ENCODE results near the gene ACTN3.
"Not testable (repeated sequence)": the region's sequence is repeated elsewhere in the genome, so short reads cannot be mapped to it uniquely, and the experiment has no call there.

Gene ACTN3

DNA sequence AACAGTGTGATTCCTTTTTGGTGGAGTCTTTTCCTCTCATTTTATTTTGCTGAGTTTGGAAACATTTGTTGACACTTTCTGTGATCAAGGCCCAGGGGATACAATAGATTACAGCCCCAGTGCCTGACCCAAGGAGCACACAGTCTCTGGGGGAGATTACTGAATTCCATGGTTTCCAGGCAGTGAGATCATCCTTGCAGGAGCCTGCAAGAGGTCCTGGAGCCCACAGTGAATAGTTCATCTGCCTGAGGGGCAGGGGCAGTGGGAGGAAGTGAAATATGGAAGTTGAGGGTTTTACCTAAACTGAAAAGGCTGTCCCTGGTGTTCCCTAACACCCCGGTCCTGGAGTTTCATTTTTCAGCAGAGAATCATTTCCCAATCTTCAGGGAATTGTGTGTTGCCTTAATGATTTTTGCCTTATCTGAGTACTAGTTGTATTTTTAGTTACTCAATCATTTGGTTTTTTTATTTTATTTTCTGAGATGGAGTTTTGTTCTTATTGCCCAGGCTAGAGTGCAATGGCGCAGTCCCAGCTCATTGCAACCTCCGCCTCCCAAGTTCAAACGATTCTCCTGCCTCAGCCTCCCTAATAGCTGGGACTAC lies 54.0 kb downstream of the ACTN3 start:
- DNase-seq (ENCODE audit: low read depth) = no peak

- DNase-seq (ENCODE audit: low read depth) = no peak
Observed at GRCh38 chr11:66603072-66603471, 56.4 kb downstream of the ACTN3 start.

DNA sequence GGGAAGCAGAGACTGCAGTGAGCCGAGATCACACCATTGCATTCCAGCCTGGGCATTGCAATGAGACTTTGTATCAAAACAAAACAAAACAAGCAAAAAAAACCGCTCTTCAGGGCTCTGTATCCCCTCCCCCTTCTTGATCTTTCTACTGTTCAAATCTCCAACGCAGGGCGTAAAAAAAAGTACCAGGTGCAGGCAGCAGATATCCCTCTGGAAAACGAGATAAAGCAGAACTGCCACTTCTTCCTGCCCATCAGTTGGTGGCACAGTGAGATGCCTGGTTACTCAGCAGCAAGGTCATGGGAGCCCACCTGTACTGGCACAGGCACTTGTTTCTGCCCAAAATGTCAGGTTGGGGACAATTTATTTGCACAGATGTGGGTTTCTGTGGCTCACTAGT lies 57.5 kb downstream of the ACTN3 start:
- DNase-seq (ENCODE audit: low read depth) = no peak

GRCh38 chr11:66606608-66607007 lies 59.9 kb downstream of the ACTN3 start:
- DNase-seq (ENCODE audit: low read depth) = not testable (repeated sequence)

GRCh38 chr11:66607126-66607834 lies 60.6 kb downstream of the ACTN3 start:
- DNase-seq (ENCODE audit: low read depth) = no peak

GRCh38 chr11:66609721-66610617 lies 63.3 kb downstream of the ACTN3 start:
- DNase-seq (ENCODE audit: low read depth) = no peak

DNA sequence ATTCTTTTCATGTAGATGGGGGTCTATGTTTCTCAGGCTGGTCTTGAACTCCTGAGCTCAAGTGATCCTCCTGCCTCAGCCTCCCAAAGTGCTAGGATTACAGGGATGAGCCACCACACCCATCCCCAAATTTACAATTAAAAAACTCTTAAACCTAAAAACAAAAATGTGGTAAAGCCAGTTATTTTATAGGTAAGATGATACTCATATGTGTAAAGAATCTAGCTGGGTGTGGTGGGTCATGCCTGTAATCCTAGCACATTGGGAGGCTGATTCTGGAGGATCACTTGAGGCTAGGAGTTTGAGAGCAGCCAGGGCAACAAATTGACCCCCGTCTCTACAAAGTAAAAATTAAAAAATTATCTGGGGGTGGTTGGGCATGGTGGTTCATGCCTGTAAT lies 65.8 kb downstream of the ACTN3 start:
- no peak for DNase-seq (ENCODE audit: low read depth)
